Measurements from ENCODE around the gene RRAS2. TPM values are rescaled to one million over a fixed set of nuclear protein-coding genes. Genes with fewer than 3 reads are reported as not detected.

RRAS2 gene
- total RNA-seq, 1 donor, result 138 TPM

DNA sequence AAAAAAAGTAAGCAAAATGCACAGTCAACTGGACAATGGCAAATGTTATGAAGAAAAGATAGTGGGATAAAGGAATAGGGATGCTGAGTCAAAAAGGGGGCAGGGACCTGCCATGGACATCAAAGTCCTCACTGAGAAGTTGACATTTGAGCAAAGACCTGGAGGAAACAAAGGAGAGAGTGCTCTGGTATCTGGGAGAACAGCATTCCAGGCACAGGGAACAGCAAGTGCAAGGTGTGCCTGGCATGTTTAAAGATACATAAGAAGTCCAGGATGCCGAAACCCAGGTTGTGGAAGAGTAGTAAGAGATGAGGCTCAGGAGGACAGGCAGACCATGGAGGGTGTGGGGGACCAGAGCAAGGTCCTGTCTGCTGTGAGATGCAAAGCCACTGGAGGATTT is 123.3 kb downstream of the RRAS2 start:
- no peak for DNase-seq (ENCODE audit: low read depth)
- TF ChIP-seq, protein P1, sequence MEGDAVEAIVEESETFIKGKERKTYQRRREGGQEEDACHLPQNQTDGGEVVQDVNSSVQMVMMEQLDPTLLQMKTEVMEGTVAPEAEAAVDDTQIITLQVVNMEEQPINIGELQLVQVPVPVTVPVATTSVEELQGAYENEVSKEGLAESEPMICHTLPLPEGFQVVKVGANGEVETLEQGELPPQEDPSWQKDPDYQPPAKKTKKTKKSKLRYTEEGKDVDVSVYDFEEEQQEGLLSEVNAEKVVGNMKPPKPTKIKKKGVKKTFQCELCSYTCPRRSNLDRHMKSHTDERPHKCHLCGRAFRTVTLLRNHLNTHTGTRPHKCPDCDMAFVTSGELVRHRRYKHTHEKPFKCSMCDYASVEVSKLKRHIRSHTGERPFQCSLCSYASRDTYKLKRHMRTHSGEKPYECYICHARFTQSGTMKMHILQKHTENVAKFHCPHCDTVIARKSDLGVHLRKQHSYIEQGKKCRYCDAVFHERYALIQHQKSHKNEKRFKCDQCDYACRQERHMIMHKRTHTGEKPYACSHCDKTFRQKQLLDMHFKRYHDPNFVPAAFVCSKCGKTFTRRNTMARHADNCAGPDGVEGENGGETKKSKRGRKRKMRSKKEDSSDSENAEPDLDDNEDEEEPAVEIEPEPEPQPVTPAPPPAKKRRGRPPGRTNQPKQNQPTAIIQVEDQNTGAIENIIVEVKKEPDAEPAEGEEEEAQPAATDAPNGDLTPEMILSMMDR (IDR thresholded peaks at IDR 0.05; ENCODE audit: insufficient read depth, low read depth, low read length), result no peak
- no peak overlapping the region for H3K4me3 ChIP-seq (ENCODE audit: low read depth, low read length)

DNA sequence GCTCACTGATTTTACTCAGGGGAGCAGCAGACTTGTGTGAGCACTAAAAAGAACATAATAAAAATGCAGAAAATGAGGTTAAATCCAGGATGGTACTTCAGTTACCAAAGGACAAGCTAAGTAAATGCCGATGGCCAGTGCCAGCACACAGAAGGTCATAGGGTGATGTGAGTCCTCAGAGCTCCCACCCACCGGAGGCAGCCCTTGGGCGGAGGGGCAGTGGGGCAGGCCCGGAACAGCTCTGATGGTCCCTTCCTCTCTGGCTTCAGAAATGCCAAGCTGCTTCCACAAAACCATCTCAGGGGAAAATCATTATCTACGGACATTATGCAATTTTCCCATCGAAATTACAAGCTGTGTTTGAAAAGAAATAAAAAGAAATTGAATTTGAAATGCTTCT is 124.5 kb downstream of the RRAS2 start:
- TF ChIP-seq, protein P1 (IDR thresholded peaks at IDR 0.05; ENCODE audit: insufficient read depth, low read depth, low read length), result no peak
- DNase-seq (ENCODE audit: low read depth), result no peak
- no peak overlapping the region for H3K4me3 ChIP-seq (ENCODE audit: low read depth, low read length)

DNA sequence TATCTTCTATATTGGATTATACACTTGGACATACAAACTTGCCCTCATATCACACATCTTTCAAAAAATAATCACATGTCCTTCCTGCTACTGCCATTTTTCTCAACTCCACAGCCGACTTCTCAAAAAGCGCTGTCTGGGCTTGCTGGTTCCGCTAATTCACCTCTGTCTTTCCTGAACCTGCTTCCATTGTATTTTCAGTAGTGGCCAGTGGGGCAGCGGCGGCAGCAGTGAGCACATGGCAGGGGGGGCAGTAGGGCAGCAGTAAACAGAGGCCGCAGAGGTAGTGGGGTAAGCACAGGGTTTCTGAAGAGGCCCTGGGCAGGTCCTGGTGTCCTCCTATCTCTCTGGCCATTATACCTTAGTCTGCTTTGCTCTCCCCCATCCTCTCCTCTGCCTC is 126.3 kb downstream of the RRAS2 start:
- TF ChIP-seq, protein P1 (IDR thresholded peaks at IDR 0.05; ENCODE audit: insufficient read depth, low read depth, low read length), result peak; percentile 36
- no peak for DNase-seq (ENCODE audit: low read depth)
- no peak overlapping the region for H3K4me3 ChIP-seq (ENCODE audit: low read depth, low read length)

DNA sequence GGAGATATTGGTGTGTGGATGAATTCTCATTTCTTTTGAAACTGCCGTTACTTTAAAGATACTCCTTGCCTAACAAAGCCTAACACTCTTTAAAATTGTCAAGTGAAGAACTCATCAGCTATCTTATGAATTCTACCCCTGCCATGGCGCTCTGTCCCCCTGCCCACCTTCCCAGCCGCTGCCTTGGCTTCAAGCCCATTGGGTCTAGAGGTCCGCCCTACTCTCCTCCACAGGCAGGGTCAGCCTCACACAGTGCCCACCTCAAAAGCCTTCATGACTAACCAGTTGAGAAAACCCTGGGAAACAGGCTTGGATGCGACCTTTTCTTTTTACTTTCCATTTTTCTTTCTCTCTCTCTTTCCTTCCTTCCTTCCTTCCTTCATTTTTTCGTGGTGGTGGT is 128.6 kb downstream of the RRAS2 start:
- no peak overlapping the region for H3K4me3 ChIP-seq (ENCODE audit: low read depth, low read length)
- DNase-seq (ENCODE audit: low read depth), result no peak
- TF ChIP-seq, protein P1 (IDR thresholded peaks at IDR 0.05; ENCODE audit: insufficient read depth, low read depth, low read length), result no peak

DNA sequence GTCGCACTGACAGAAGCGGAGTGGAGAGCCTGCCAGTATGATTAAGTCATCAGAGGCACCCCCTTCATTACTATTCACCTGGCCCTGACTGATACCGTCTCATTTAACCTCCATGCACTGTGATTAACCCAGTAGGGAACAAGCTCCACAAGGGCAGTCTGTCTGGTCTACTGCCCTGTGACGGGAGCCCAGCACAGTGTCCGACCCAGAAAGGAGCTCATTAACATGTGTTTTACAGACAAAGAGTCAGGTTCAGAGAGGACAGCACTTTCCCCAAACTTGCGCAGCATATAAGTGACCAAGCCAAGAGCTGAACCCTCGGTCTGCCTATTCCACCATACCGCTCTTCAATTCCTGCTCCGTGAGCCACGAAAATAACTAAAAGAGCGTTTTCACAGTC is 129.5 kb downstream of the RRAS2 start:
- no peak for DNase-seq (ENCODE audit: low read depth)
- no peak overlapping the region for H3K4me3 ChIP-seq (ENCODE audit: low read depth, low read length)
- TF ChIP-seq, protein P1 (IDR thresholded peaks at IDR 0.05; ENCODE audit: insufficient read depth, low read depth, low read length), result no peak

DNA sequence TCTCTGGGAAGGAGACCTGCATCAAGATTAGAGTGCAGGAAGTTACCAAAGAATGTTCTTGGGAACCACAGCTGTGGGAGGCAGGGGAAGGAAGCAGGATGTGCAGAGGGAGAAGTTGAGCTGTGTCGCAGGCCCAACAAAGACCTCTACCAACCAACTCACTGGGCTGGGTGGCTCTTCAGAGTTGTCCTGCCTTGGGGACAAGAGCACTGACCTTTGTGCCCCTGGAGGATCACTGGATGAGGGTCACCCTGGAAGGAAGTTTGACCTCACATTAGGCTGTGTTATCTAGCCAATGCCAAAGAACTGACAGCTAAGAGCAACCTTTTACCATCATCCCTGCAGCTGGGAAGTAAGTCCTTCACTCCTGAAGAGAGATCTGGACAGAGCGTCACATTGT is 130.6 kb downstream of the RRAS2 start:
- TF ChIP-seq, protein P1 (IDR thresholded peaks at IDR 0.05; ENCODE audit: insufficient read depth, low read depth, low read length), result no peak
- H3K4me3 ChIP-seq (ENCODE audit: low read depth, low read length), result no peak overlapping the region
- no peak for DNase-seq (ENCODE audit: low read depth)

Other genes with a start within 250 kb of the RRAS2 start
- 272 and 369 TPM in 2 replicates for gene COPB1, start 140.6 kb upstream of the RRAS2 start, total RNA-seq
- 145 and 148 TPM in 2 replicates for gene PSMA1, start 161.2 kb upstream of the RRAS2 start, total RNA-seq